Ishikawa (cell line): ENCODE measurements around the gene CCL15.

Experiments used
- CREB1 ChIP-seq: IDR thresholded peaks from 2 replicates; pipeline ENCODE4 v1.6.1; 2012; ENCODE audit warnings: low read depth
- EP300 ChIP-seq: IDR thresholded peaks from 2 replicates; pipeline ENCODE4 v1.6.1; 2012; ENCODE audit warnings: borderline replicate concordance
- NFIC ChIP-seq: IDR thresholded peaks from 2 replicates; pipeline ENCODE4 v1.6.1; 2012
- YY1 ChIP-seq: IDR thresholded peaks from 2 replicates; pipeline ENCODE4 v1.6.1; 2012; ENCODE audit warnings: low read depth

DNA sequence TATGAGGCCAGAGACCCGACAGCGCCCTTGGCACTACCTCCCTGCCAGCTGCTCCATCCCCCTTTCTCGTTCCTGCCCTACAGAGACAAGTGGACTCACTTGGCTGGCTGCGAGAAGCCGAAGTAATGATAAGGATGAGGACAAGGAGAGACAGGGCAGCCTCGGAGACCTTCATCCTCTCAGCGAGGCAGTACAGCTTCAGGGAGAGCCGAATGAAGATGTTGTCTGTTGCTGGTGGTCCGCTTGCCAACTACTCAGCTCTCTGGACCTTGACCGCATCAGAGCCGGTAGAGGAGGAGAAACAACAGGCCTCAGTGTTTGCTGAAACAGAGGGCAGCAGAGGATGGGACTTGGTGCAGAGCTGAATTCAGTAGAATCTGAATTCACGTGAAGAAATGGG is 20.1 kb downstream of the CCL15 start, which contains the start of gene CCL16:
- TF ChIP-seq NFIC (no peak), CREB1 (no peak), EP300 (no peak), YY1 (no peak)
